ENCODE data around the gene WDFY3.

Gene WDFY3

GRCh38 chr4:84644087-84644486 is 322.4 kb downstream of the WDFY3 start:
- no peak overlapping the region for H3K4me3 ChIP-seq (replicated peaks in 1 of 2; ENCODE audit: low read depth in 2 of 2, low read length in 2 of 2)
- DNase-seq (ENCODE audit: low read depth in 2 of 2) = no peak

DNA sequence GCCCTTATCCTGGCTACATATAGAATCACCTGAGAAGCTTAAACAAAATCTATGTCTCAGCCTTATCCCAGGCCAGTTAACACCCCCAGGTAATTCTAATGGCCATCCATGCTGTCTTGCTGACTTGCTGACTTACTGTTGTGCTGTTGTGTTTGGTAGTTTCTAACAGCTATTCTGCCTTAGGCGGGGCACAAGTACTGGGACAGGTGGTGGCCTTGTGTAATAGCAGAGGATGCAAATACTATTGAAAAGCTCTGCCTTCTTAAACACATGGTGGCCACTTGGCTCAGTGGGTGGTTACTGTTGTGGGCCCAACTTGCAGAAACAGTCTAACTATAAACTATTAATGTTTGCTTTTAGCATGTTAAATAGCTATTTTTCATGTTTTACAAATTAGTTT is 327.3 kb downstream of the WDFY3 start:
- TF ChIP-seq, protein P1, sequence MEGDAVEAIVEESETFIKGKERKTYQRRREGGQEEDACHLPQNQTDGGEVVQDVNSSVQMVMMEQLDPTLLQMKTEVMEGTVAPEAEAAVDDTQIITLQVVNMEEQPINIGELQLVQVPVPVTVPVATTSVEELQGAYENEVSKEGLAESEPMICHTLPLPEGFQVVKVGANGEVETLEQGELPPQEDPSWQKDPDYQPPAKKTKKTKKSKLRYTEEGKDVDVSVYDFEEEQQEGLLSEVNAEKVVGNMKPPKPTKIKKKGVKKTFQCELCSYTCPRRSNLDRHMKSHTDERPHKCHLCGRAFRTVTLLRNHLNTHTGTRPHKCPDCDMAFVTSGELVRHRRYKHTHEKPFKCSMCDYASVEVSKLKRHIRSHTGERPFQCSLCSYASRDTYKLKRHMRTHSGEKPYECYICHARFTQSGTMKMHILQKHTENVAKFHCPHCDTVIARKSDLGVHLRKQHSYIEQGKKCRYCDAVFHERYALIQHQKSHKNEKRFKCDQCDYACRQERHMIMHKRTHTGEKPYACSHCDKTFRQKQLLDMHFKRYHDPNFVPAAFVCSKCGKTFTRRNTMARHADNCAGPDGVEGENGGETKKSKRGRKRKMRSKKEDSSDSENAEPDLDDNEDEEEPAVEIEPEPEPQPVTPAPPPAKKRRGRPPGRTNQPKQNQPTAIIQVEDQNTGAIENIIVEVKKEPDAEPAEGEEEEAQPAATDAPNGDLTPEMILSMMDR (IDR thresholded peaks at IDR 0.05; ENCODE audit: low read depth, low read length) = no peak
- H3K4me3 ChIP-seq (replicated peaks in 1 of 2; ENCODE audit: low read depth in 2 of 2, low read length in 2 of 2) = no peak overlapping the region
- no peak for DNase-seq (ENCODE audit: low read depth in 2 of 2)

More at GRCh38 chr4:84644087-84644486, 322.4 kb downstream of the WDFY3 start:
- TF ChIP-seq, protein P1 (IDR thresholded peaks at IDR 0.05; ENCODE audit: low read depth, low read length) = no peak

DNA sequence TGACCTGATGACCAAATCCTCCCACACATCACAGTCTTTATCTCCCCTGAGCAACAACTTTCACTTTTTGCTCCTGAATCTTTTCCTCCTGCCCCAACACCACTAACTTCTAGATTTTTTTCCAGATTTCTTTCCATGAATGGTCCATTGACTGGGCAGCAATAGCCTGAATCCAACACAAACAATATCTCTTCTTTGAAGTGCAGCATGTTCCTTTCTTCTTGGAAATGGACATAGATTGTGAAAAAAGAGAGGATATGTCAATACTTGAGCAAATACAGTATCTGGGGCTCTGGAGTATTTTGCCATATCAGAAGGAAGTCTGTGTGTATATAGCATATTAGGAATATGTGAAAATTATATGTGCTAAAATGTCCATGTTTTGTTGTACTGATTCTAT is 328.4 kb downstream of the WDFY3 start:
- H3K4me3 ChIP-seq (replicated peaks in 1 of 2; ENCODE audit: low read depth in 2 of 2, low read length in 2 of 2) = no peak overlapping the region
- DNase-seq (ENCODE audit: low read depth in 2 of 2) = no peak
- TF ChIP-seq, protein P1 (IDR thresholded peaks at IDR 0.05; ENCODE audit: low read depth, low read length) = no peak

- peak in 1 of 2 donors; percentile 5 for DNase-seq (ENCODE audit: low read depth in 2 of 2)
- H3K4me3 ChIP-seq (replicated peaks in 1 of 2; ENCODE audit: low read depth in 2 of 2, low read length in 2 of 2) = no peak overlapping the region
- TF ChIP-seq, protein P1 (IDR thresholded peaks at IDR 0.05; ENCODE audit: low read depth, low read length) = no peak
Observed at GRCh38 chr4:84634961-84635360, 331.5 kb downstream of the WDFY3 start.

- peak; percentile 91 for DNase-seq (ENCODE audit: low read depth in 2 of 2)
- H3K4me3 ChIP-seq (replicated peaks in 1 of 2; ENCODE audit: low read depth in 2 of 2, low read length in 2 of 2) = no peak overlapping the region
- TF ChIP-seq, protein P1 (IDR thresholded peaks at IDR 0.05; ENCODE audit: low read depth, low read length) = no peak
Observed at GRCh38 chr4:84632092-84632491, 334.4 kb downstream of the WDFY3 start.

DNA sequence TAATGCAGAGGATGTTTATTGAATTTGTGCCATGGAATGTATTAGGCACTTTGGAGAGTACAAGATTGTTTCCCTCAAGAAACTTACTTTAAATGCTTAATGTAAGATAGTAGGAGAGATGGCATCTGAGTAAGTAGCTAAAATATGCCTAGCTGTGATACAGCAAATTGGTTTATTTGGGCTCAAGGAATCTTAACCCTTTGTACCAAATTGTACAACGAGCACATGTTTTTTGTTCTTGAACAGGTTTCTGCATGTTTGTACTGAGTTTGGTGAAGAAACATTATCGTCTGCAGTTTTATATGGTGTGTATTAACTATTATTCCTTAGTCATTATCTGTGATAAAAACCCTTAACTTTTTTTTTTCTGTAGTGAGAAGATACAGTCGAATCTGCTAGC is 334.9 kb downstream of the WDFY3 start:
- H3K4me3 ChIP-seq (replicated peaks in 1 of 2; ENCODE audit: low read depth in 2 of 2, low read length in 2 of 2) = no peak overlapping the region
- DNase-seq (ENCODE audit: low read depth in 2 of 2) = peak; percentile 22 to 23
- TF ChIP-seq, protein P1 (IDR thresholded peaks at IDR 0.05; ENCODE audit: low read depth, low read length) = no peak

- TF ChIP-seq, protein P1 (IDR thresholded peaks at IDR 0.05; ENCODE audit: low read depth, low read length) = no peak
Observed at GRCh38 chr4:84626673-84627072, 339.8 kb downstream of the WDFY3 start.

More at GRCh38 chr4:84626673-84627072, 339.8 kb downstream of the WDFY3 start:
- no peak overlapping the region for H3K4me3 ChIP-seq (replicated peaks in 1 of 2; ENCODE audit: low read depth in 2 of 2, low read length in 2 of 2)
- no peak for DNase-seq (ENCODE audit: low read depth in 2 of 2)

Measured in cardiac fibroblast (primary cell).